Central memory CD8-positive, alpha-beta T cell (primary cell): ENCODE results near the gene LMNB1.

Source experiments
- ATAC-seq: fragments of 150-1000 bp; cut with Tn5 transposase; replicated peaks from 2 replicates; pipeline ENCODE4 v1.10.0; 2022; ENCODE audit warnings: mild to moderate bottlenecking, moderate FRiP score, moderate number of reproducible peaks; ENCODE audit not compliant: poor library complexity, severe bottlenecking; ENCODE audit errors: extremely low read depth
- DNase-seq, 2 donors: peaks; one replicate each; pipeline ENCODE4 v3.0.0; 2021; ENCODE audit warnings: low spot score in 2 of 2
- H3K27ac Mint-ChIP-seq: one replicate; pipeline ENCODE4 v1.8.0; 2022; ENCODE audit warnings: low read depth, mild to moderate bottlenecking, moderate library complexity, mixed read lengths
- H3K27me3 Mint-ChIP-seq: one replicate; pipeline ENCODE4 v1.8.0; 2022; ENCODE audit warnings: mixed read lengths
- H3K36me3 Mint-ChIP-seq: one replicate; pipeline ENCODE4 v1.8.0; 2022; ENCODE audit warnings: mild to moderate bottlenecking, moderate library complexity, mixed read lengths; ENCODE audit not compliant: insufficient read depth
- H3K4me1 Mint-ChIP-seq: one replicate; pipeline ENCODE4 v1.8.0; 2022; ENCODE audit warnings: mixed read lengths
- H3K4me3 Mint-ChIP-seq: one replicate; pipeline ENCODE4 v1.8.0; 2022; ENCODE audit warnings: mild to moderate bottlenecking, moderate library complexity, mixed read lengths
- H3K9me3 Mint-ChIP-seq: one replicate; pipeline ENCODE4 v1.8.0; 2022; ENCODE audit warnings: mixed read lengths

The LMNB1 gene

DNA sequence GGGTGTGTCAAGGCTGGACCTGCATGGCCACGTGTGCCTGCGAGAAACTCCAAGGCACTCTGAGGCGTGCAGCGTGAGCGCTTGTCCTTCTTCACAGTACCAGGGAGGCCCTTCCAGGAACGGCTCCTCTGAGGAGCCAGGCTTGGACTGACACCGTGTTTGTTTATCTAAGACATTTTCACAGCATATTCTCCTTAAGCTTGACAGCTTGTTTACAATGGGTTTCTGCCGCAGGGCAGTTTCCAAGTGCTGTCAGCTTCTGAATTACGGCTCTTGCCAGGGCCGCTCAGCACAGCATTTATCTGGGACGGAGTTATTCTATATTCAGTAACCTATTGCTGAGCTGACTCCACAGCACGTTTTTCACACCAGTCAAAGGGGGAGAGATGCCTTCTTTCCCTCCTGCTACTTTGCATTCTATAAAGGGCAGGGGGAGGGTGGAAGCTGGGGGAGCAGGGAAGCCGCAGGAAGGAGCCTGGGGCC is 98.4 kb downstream of the LMNB1 start:
- Mint-ChIP-seq H3K4me1 (no peaks in the 10 kb centered on the region), H3K36me3 (peaks cover 2% of the 10 kb centered on the region), H3K4me3 (no peak overlapping the region), H3K27me3 (no peaks in the 10 kb centered on the region), H3K27ac (no peak overlapping the region), H3K9me3 (no peaks in the 10 kb centered on the region)
- DNase-seq = no peak
- no peak for ATAC-seq

DNA sequence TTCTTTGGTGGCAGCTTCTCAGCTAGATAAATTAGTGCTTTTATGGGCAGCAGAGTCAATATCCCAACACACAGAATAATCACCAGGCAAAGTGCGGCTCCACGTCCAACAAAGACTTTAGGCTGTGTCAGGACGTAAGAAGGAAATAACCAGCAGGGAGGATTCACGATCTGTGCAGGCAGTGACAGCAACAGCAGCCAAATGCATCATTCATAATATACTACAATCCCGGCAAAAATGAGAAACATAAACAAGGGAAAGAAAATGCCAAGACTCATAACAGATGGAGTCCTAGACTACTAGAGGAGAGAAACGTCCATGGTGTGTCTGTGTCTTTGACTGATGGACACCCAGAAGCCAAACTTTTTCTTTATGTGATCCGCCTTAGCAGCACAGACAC is 100.7 kb downstream of the LMNB1 start:
- H3K4me1 Mint-ChIP-seq = no peaks in the 10 kb centered on the region
- DNase-seq (no peak), ATAC-seq (no peak)
- no peak overlapping the region for H3K27ac Mint-ChIP-seq
- H3K27me3 Mint-ChIP-seq = no peaks in the 10 kb centered on the region
- no peaks in the 10 kb centered on the region for H3K9me3 Mint-ChIP-seq
- no peaks in the 10 kb centered on the region for H3K36me3 Mint-ChIP-seq
- no peak overlapping the region for H3K4me3 Mint-ChIP-seq

DNA sequence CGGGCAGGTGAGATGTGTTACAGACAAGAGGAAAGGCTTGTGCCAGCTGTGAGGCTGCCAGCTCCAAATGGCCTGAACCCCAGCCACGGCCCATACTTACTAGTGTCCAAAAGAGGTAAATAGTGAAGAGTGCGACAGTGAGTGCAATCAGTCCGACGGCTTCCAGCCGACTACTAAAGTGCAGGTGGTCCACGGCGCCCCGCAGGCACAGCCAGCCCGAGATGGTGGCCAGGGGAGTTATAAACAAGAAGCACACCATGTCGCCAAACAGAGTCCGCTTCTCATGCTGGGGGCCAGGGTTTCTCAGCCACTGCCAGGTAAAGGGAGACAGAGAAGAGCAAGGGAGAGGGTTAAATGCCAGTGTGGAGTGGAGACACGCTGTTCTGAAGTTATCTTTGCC is 101.1 kb downstream of the LMNB1 start:
- ATAC-seq (no peak), DNase-seq (no peak)
- Mint-ChIP-seq H3K36me3 (no peaks in the 10 kb centered on the region), H3K4me1 (no peaks in the 10 kb centered on the region), H3K27me3 (no peaks in the 10 kb centered on the region), H3K9me3 (no peaks in the 10 kb centered on the region), H3K27ac (no peak overlapping the region), H3K4me3 (no peak overlapping the region)

DNA sequence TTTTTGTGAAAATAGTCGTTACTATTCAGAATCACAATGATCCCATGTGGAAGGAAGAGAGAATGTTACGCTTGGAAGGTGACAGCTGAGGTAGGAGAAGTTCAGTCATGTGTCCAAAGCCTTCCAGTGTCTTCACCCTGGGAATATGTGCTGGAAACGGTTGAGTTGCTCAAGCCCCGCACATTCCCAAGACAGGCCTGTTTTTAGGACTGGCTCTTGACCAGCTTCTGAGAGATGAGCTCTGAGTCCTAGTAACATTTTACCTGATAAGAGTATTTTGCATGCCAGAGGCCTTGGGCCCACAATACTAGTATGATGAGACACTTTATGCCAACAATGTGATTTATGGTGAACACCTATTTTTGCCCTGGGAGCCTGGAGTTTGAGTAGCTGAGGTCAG is 101.7 kb downstream of the LMNB1 start:
- no peak overlapping the region for H3K4me3 Mint-ChIP-seq
- H3K27me3 Mint-ChIP-seq = no peaks in the 10 kb centered on the region
- no peaks in the 10 kb centered on the region for H3K9me3 Mint-ChIP-seq
- DNase-seq (no peak), ATAC-seq (no peak)
- no peaks in the 10 kb centered on the region for H3K4me1 Mint-ChIP-seq
- no peaks in the 10 kb centered on the region for H3K36me3 Mint-ChIP-seq
- H3K27ac Mint-ChIP-seq = no peak overlapping the region

DNA sequence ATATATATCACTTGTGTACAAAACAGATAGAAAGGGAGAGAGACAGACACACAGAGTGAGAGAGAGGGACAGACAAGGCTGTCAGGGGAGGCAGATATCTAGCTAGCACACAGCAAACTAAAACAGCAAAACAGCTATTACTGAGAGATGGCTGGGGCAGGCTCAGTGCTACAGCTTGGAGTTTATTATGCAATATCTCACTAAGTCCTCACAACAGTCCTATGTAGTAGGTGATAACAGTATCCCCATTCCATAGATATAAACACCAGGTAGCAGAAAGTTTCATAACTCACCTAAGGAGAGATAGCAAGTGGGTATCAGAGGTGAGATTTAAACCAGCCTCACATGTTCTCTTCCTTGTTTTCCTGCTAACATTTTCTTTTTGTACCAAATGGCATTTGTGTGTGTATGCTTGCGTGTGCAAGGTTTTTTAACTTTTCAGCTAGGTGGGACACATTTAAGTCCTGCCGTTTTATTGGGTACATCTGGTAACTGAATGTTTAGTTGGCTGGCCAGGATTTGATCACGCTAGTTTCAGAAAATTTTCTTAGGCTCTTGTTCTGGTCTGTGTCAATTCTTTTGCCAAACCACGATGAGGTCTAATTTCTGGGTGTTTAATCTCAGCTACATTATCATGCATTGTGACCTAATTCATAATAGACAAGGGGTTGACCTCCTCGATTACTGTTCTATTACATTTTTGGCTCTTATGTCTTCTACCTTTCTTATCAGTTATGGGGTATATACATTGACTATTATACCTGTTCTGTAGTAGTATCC is 105.1 kb downstream of the LMNB1 start:
- DNase-seq (no peak), ATAC-seq (no peak)
- Mint-ChIP-seq H3K9me3 (no peaks in the 10 kb centered on the region), H3K36me3 (no peaks in the 10 kb centered on the region), H3K4me1 (no peaks in the 10 kb centered on the region), H3K27me3 (no peaks in the 10 kb centered on the region), H3K27ac (no peak overlapping the region), H3K4me3 (no peak overlapping the region)

DNA sequence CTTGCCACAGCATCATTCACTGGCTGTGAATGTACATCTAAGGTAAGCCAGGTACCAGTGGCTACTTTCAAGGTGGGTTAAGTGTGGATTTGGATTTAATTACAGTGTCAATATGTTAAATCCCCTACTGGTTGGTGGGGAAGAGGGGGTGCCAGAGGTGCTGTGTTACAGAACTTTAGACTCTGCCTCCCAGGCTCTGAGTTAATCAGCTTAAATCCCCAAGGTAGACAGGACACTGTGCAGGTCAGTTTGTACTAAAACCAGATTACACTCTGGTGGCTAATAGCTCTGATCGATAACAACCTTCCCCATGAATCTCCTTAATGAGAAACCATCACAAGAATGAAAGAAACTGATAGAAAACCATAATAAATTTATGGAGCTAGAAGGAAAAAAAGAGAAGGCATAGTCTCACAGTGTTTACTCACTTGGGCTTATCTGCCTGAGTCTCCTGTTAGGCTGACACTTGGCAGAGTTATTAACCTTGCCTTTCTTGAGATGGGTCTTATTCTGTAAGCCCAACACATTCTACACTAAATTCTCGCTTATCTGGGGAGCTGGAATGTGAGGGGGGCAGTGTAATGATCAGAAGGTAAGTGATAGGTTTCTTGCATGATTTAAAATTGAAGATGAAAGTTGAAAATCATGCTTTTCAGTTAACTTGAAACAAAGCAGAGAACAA is 106.8 kb downstream of the LMNB1 start:
- DNase-seq (no peak), ATAC-seq (no peak)
- Mint-ChIP-seq H3K4me1 (no peaks in the 10 kb centered on the region), H3K27ac (no peak overlapping the region), H3K4me3 (no peak overlapping the region), H3K9me3 (no peaks in the 10 kb centered on the region), H3K36me3 (no peaks in the 10 kb centered on the region), H3K27me3 (no peaks in the 10 kb centered on the region)

DNA sequence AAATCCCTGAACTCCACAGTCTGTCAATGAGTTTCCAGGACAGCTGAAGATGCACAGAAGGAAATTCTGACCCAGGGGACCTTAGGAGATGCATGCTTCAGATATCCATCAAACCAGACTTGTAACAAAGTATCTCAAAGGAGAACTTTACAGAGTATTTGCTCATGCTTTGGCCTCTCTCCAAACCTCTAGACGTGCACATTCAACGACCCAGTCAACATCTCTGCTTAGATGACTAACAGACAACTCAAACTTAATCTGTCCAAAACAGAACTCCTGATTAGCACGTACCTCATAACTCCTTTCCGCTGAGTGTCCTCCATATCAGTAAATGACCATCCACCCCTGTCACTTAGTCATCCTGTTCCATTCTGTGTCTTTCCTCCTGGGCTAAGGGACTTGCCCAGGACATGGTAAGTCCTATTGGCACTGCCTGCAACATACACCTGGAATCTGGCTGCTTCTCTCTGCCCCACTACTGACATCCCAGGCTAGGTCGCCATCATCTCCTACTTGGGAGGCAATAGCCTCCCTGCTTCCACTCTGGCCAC is 107.4 kb downstream of the LMNB1 start:
- no peak for DNase-seq
- H3K36me3 Mint-ChIP-seq = no peaks in the 10 kb centered on the region
- H3K4me3 Mint-ChIP-seq = no peak overlapping the region
- no peaks in the 10 kb centered on the region for H3K4me1 Mint-ChIP-seq
- no peaks in the 10 kb centered on the region for H3K27me3 Mint-ChIP-seq
- no peak for ATAC-seq
- no peaks in the 10 kb centered on the region for H3K9me3 Mint-ChIP-seq
- no peak overlapping the region for H3K27ac Mint-ChIP-seq
